WERI-Rb-1 (cell line): ENCODE measurements around the gene PLXNB2.

ENCODE experiments used
- DNase-seq: peaks from one replicate; pipeline ENCODE4 v3.0.0-alpha.2; 2020
- H3K27ac ChIP-seq: fragments of 250-450 bp; sonication (Bioruptor Pico); 2 replicates; pipeline ENCODE4 v1.5.1; 2020; ENCODE audit warnings: mild to moderate bottlenecking, moderate library complexity
- H3K27me3 ChIP-seq: fragments of 250-450 bp; sonication (Bioruptor Pico); 2 replicates; pipeline ENCODE4 v1.5.1; 2021; ENCODE audit warnings: mild to moderate bottlenecking, low read depth, moderate library complexity; ENCODE audit not compliant: insufficient read depth, severe bottlenecking
- H3K36me3 ChIP-seq: fragments of 250-450 bp; sonication (Bioruptor Pico); 2 replicates; pipeline ENCODE4 v1.5.1; 2020; ENCODE audit warnings: mild to moderate bottlenecking, moderate library complexity
- H3K4me3 ChIP-seq: 2 replicates; pipeline ENCODE4 v1.5.1; 2011; ENCODE audit warnings: low read depth, mild to moderate bottlenecking, control low read depth, low read length
- H3K9me3 ChIP-seq: fragments of 250-450 bp; sonication (Bioruptor Pico); 2 replicates; pipeline ENCODE4 v1.5.1; 2021; ENCODE audit warnings: mild to moderate bottlenecking, moderate library complexity; ENCODE audit not compliant: severe bottlenecking
- TF ChIP-seq, protein P1 (sequence below): IDR thresholded peaks from 2 replicates; pipeline ENCODE4 v1.5.1; 2011; ENCODE audit warnings: low read depth, mild to moderate bottlenecking, control low read depth, inconsistent platforms, low read length

PLXNB2 gene

DNA sequence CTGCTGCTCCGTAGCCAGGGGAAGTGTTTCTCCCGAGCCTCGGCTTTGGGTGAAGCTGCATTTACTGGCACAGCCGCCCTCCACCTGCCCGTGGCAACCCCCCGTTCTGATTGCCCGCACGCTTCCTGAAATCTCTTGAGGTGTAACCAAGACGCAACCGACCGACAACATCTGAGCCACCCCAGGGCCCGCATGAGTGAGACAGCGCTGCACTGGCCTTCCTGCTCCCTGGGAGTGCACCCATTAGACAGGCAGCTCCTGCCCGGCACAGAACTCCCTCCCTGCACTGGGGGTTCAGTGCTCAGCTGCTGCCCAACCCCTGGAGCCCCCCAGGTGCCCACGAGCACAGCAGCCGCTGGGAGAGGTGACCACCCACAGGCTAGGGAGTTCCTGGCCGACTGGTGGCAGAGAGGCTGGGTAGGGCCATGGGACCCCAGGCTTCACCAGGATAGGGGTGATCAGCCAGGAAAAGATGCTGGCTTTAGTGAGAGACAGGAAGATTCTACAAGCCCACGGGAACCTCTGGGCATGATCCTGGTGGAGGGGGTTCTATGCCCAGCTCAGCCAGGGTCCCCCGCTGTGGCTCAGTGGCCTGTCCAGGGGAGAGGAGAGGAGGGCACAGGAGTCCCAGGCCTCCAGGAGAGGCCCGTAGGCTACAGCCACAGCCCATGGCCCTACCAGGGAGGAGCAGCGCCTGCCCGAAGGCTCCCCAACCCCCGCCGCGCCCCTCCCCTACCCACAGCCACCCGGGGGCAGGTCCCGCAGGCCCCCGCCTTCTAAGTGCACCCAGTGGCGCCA is 14.6 kb downstream of the PLXNB2 start:
- no peak overlapping the region for H3K4me3 ChIP-seq
- no peak overlapping the region for H3K27ac ChIP-seq
- peaks cover 57% of the 10 kb centered on the region for H3K36me3 ChIP-seq
- TF ChIP-seq, protein P1, sequence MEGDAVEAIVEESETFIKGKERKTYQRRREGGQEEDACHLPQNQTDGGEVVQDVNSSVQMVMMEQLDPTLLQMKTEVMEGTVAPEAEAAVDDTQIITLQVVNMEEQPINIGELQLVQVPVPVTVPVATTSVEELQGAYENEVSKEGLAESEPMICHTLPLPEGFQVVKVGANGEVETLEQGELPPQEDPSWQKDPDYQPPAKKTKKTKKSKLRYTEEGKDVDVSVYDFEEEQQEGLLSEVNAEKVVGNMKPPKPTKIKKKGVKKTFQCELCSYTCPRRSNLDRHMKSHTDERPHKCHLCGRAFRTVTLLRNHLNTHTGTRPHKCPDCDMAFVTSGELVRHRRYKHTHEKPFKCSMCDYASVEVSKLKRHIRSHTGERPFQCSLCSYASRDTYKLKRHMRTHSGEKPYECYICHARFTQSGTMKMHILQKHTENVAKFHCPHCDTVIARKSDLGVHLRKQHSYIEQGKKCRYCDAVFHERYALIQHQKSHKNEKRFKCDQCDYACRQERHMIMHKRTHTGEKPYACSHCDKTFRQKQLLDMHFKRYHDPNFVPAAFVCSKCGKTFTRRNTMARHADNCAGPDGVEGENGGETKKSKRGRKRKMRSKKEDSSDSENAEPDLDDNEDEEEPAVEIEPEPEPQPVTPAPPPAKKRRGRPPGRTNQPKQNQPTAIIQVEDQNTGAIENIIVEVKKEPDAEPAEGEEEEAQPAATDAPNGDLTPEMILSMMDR = no peak
- H3K9me3 ChIP-seq = no peaks in the 10 kb centered on the region
- no peak for DNase-seq
- no peaks in the 10 kb centered on the region for H3K27me3 ChIP-seq

GRCh38 chr22:50289942-50290630 is 17.4 kb downstream of the PLXNB2 start:
- TF ChIP-seq, protein P1 = no peak
- Histone ChIP-seq H3K9me3 (no peaks in the 10 kb centered on the region), H3K4me3 (no peak overlapping the region), H3K27me3 (no peaks in the 10 kb centered on the region), H3K36me3 (peaks cover 65% of the 10 kb centered on the region), H3K27ac (no peak overlapping the region)
- no peak for DNase-seq

GRCh38 chr22:50289151-50289941 is 18.1 kb downstream of the PLXNB2 start:
- H3K9me3 ChIP-seq = no peaks in the 10 kb centered on the region
- H3K36me3 ChIP-seq = peaks cover 65% of the 10 kb centered on the region
- H3K27me3 ChIP-seq = no peaks in the 10 kb centered on the region
- H3K27ac ChIP-seq = no peak overlapping the region
- H3K4me3 ChIP-seq = no peak overlapping the region
- DNase-seq = no peak
- TF ChIP-seq, protein P1 = no peak

- Histone ChIP-seq H3K27me3 (no peaks in the 10 kb centered on the region), H3K36me3 (peaks cover 70% of the 10 kb centered on the region), H3K4me3 (no peak overlapping the region), H3K9me3 (no peaks in the 10 kb centered on the region), H3K27ac (no peak overlapping the region)
- TF ChIP-seq, protein P1 = no peak
- no peak for DNase-seq
These were observed 19.7 kb downstream of the PLXNB2 start for GRCh38 chr22:50287731-50288130.

GRCh38 chr22:50286701-50287318 is 20.6 kb downstream of the PLXNB2 start:
- H3K27me3 ChIP-seq = no peaks in the 10 kb centered on the region
- TF ChIP-seq, protein P1 = no peak
- peaks cover 75% of the 10 kb centered on the region for H3K36me3 ChIP-seq
- H3K9me3 ChIP-seq = no peaks in the 10 kb centered on the region
- DNase-seq = no peak
- no peak overlapping the region for H3K27ac ChIP-seq
- H3K4me3 ChIP-seq = no peak overlapping the region
